Measurements from ENCODE around the gene CST7.

- TF ChIP-seq CTCF (IDR thresholded peaks at IDR 0.05) = no peak
- no peak for TF ChIP-seq POLR2A (IDR thresholded peaks at IDR 0.05)
Observed at GRCh38 chr20:24912397-24913075, 36.5 kb upstream of the CST7 start.
